Neural cell (in vitro differentiated cells): ENCODE results near the gene PIGP. TPM values are rescaled to one million over a fixed set of nuclear protein-coding genes. Genes with fewer than 3 reads are reported as not detected.

Source experiments
- H2AFZ ChIP-seq: fragments of 200-600, 300-800 bp; sonication (generic), shearing (Covaris generic); 2 replicates; pipeline ENCODE4 v1.6.0; 2014; ENCODE audit warnings: low read depth, mild to moderate bottlenecking, antibody characterized with exemption, low read length, moderate library complexity
- H3F3A ChIP-seq: fragments of 200-600 bp; shearing (Covaris generic); 2 replicates; pipeline ENCODE4 v1.6.1; 2016; ENCODE audit warnings: mild to moderate bottlenecking, moderate library complexity, mixed read lengths, antibody characterized with exemption, low read length; ENCODE audit not compliant: insufficient read depth, poor library complexity, severe bottlenecking
- H3K27ac ChIP-seq: fragments of 200-600, 300-800 bp; sonication (generic), shearing (Covaris generic); 2 replicates; pipeline ENCODE4 v1.5.1; 2014; ENCODE audit warnings: mild to moderate bottlenecking, low read length, moderate library complexity
- H3K27me3 ChIP-seq: fragments of 300-800, 200-600 bp; sonication (generic), shearing (Covaris generic); 2 replicates; pipeline ENCODE4 v1.6.0; 2014; ENCODE audit warnings: mild to moderate bottlenecking, low read depth, low read length, moderate library complexity; ENCODE audit not compliant: insufficient read depth
- H3K36me3 ChIP-seq: fragments of 300-800, 200-600 bp; sonication (generic), shearing (Covaris generic); 2 replicates; pipeline ENCODE4 v1.5.1; 2014; ENCODE audit warnings: mild to moderate bottlenecking, antibody characterized with exemption, low read length, moderate library complexity; ENCODE audit not compliant: insufficient read depth
- H3K4me2 ChIP-seq: fragments of 300-800, 200-600 bp; sonication (generic), shearing (Covaris generic); 2 replicates; pipeline ENCODE4 v1.6.0; 2014; ENCODE audit warnings: mild to moderate bottlenecking, low read length
- H3K4me3 ChIP-seq: fragments of 300-800, 200-600 bp; sonication (generic), shearing (Covaris generic); 2 replicates; pipeline ENCODE4 v1.5.1; 2014; ENCODE audit warnings: mild to moderate bottlenecking, low read length, moderate library complexity
- H3K79me2 ChIP-seq: fragments of 200-600 bp; shearing (Covaris generic); replicated peaks from 2 replicates; pipeline ENCODE4 v1.6.0; 2014; ENCODE audit warnings: mild to moderate bottlenecking, low read length, moderate library complexity; ENCODE audit not compliant: insufficient read depth
- H3K9ac ChIP-seq: fragments of 300-800, 200-600 bp; sonication (generic), shearing (Covaris generic); 2 replicates; pipeline ENCODE4 v1.6.1; 2016; ENCODE audit warnings: mild to moderate bottlenecking, low read length, mixed read lengths
- H3K9me2 ChIP-seq: fragments of 200-600 bp; shearing (Covaris generic); 2 replicates; pipeline ENCODE4 v1.6.1; 2016; ENCODE audit warnings: mild to moderate bottlenecking, low read length, mixed read lengths; ENCODE audit not compliant: insufficient read depth
- H3K9me3 ChIP-seq: fragments of 200-600, 300-800 bp; sonication (generic), shearing (Covaris generic); 2 replicates; pipeline ENCODE4 v1.6.1; 2016; ENCODE audit warnings: mild to moderate bottlenecking, mixed run types, low read length, moderate library complexity, mixed read lengths
- H4K20me1 ChIP-seq: fragments of 200-600 bp; shearing (Covaris generic); 2 replicates; pipeline ENCODE4 v1.6.1; 2016; ENCODE audit warnings: mild to moderate bottlenecking, mixed run types; ENCODE audit not compliant: insufficient read depth
- EP300 ChIP-seq: fragments of 450-650 bp; conservative IDR thresholded peaks from 2 replicates; pipeline ENCODE4 v1.6.1; 2014; ENCODE audit warnings: antibody characterized with exemption, mild to moderate bottlenecking, moderate library complexity; ENCODE audit not compliant: poor library complexity, severe bottlenecking
- EZH2 ChIP-seq: fragments of 200-600, 300-800 bp; shearing (Covaris generic), sonication (generic); IDR thresholded peaks from 2 replicates; pipeline ENCODE4 v1.6.1; 2014; ENCODE audit warnings: antibody characterized with exemption, low read length, borderline replicate concordance, mild to moderate bottlenecking; ENCODE audit not compliant: insufficient read depth, poor library complexity, severe bottlenecking
- MXI1 ChIP-seq: fragments of 450-650 bp; conservative IDR thresholded peaks from 2 replicates; pipeline ENCODE4 v1.6.1; 2014; ENCODE audit warnings: antibody characterized with exemption, mild to moderate bottlenecking; ENCODE audit not compliant: poor library complexity, severe bottlenecking
- POLR2AphosphoS5 ChIP-seq: IDR thresholded peaks from 2 replicates; pipeline ENCODE4 v1.6.1; 2012
- RAD21 ChIP-seq: fragments of 450-650 bp; conservative IDR thresholded peaks from 2 replicates; pipeline ENCODE4 v1.6.1; 2014; ENCODE audit warnings: antibody characterized with exemption, mild to moderate bottlenecking, moderate library complexity
- SMC3 ChIP-seq: fragments of 450-650 bp; conservative IDR thresholded peaks from 2 replicates; pipeline ENCODE4 v1.6.1; 2014; ENCODE audit warnings: antibody characterized with exemption, mild to moderate bottlenecking, moderate library complexity; ENCODE audit not compliant: poor library complexity
- TAF1 ChIP-seq: IDR thresholded peaks from 2 replicates; pipeline ENCODE4 v1.6.1; 2012; ENCODE audit warnings: low read depth
- polyA plus RNA-seq: library from polyadenylated mRNA; depleted of rRNA; stranded (reverse); fragments of >200 nt; gene quantifications from 2 replicates; pipeline ENCODE4 v1.2.3, GENCODE V29; 2014
- TF ChIP-seq, protein P1 (sequence below): IDR thresholded peaks from 2 replicates; pipeline ENCODE4 v1.6.1; 2012; ENCODE audit warnings: borderline replicate concordance
- TF ChIP-seq, protein P2 (sequence below): fragments of 450-650 bp; IDR thresholded peaks from 2 replicates; pipeline ENCODE4 v1.5.1; 2014; ENCODE audit warnings: antibody characterized with exemption, mild to moderate bottlenecking, moderate library complexity; ENCODE audit not compliant: poor library complexity, severe bottlenecking

PIGP gene
- polyA plus RNA-seq, 1 donor from 2014 or later: 38.5 TPM

DNA sequence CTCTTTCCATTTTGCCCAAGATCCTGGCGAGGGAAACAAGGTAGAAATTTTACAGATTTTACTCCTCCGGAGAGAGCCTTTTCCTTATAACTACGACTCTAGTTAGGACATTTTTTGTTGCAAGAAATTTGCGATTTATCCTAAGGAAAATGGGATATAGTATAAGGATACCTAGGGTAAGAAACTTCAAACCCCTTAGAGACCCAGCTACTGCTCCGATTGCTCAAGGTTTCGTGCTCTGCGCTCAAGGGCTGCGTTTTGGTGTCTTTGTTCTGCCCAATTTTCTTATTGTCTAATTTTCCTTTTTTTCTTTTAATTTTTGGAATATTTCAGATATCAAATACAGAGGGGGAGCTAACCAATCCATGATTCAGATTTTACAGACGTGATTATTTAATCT, 1.7 kb upstream of the PIGP start:
- no peaks in the 10 kb centered on the region for H3K9me2 ChIP-seq
- no peaks in the 10 kb centered on the region for H3K9me3 ChIP-seq
- peaks cover 10% of the 10 kb centered on the region for H4K20me1 ChIP-seq
- peak overlapping the region; percentile 89 for H3K4me3 ChIP-seq
- H3K4me2 ChIP-seq: peak overlapping the region; percentile 93
- H3F3A ChIP-seq: peaks cover 11% of the 10 kb centered on the region
- no peak for TF ChIP-seq MXI1
- TF ChIP-seq EP300: no peak
- TF ChIP-seq RAD21: no peak
- no peaks in the 10 kb centered on the region for H3K36me3 ChIP-seq
- H3K27me3 ChIP-seq: no peaks in the 10 kb centered on the region
- peak overlapping the region; percentile 58 for H2AFZ ChIP-seq
- peaks cover 62% of the 10 kb centered on the region for H3K79me2 ChIP-seq
- H3K9ac ChIP-seq: peak overlapping the region; percentile 99
- peak overlapping the region; percentile 99 for H3K27ac ChIP-seq

DNA sequence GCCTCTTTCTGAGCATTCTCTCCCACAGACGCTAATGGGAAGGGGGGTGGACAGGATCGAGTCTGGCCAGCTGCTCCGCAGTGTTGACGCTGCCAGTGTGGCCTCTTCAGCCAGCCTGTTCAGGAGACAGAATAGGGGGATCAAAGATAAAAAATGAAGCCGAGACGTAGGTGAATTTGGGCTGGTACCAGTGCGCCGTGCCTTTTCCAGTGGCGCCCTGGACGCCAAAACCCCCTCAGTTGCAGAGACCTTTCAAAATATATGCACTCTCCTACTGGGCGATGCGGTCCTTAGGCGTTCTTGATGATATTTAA, 1.3 kb upstream of the PIGP start:
- Histone ChIP-seq H3K9ac (peak overlapping the region; percentile 99), H3K27me3 (no peaks in the 10 kb centered on the region), H3K4me2 (peak overlapping the region; percentile 93), H3K36me3 (no peaks in the 10 kb centered on the region), H3F3A (peaks cover 11% of the 10 kb centered on the region), H3K79me2 (peaks cover 58% of the 10 kb centered on the region), H4K20me1 (peaks cover 9% of the 10 kb centered on the region), H2AFZ (peak overlapping the region; percentile 58), H3K27ac (peak overlapping the region; percentile 99), H3K9me2 (no peaks in the 10 kb centered on the region), H3K4me3 (peak overlapping the region; percentile 89), H3K9me3 (no peaks in the 10 kb centered on the region)
- TF ChIP-seq TAF1: peak; percentile 33
- TF ChIP-seq POLR2AphosphoS5: no peak

DNA sequence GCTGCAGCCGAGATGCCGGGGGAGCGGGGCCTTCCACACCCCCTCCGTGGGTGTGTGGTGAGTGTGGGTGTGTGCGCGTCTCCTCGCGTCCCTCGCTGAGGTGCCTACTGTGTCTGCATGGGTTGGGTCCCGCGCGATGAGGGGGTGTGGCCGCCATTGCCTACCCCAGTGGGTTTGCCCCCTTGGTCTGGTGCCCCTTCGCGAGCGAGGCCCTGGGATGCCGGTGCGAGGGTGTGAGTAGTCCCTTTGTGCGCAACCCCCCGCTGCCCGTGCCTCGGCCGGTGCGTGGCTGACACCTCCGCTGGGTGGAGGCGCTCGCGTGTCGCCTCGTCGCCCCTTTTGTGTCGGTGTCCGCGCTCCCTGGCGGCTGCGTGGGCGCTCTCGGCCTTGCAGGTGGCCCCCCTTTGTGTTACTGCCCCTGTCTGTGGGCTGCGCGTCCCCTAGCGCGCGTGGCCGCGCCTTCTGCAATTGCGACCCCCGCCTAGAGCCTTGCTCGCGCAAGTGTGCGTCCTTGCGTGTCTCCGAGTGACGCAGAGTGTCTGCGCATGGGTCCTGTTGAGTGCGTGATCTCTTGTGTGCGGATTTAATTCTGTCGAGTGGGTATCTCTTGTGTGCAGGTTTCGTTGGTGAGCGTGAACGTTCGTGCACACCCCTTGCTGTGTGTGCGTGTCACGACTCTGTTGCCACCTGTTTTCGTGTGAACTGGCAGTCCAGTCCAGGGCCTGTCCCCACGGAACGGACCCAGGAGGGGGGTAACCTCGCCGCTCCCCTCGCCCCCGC, 736 bp upstream of the PIGP start:
- Histone ChIP-seq H3K9me2 (no peaks in the 10 kb centered on the region), H3K4me3 (peak overlapping the region; percentile 89), H3K79me2 (peaks cover 53% of the 10 kb centered on the region), H3K36me3 (no peaks in the 10 kb centered on the region), H3K9me3 (no peaks in the 10 kb centered on the region), H4K20me1 (peaks cover 4% of the 10 kb centered on the region), H3K4me2 (peak overlapping the region; percentile 93), H2AFZ (peak overlapping the region; percentile 58), H3K27me3 (no peaks in the 10 kb centered on the region), H3K9ac (peak overlapping the region; percentile 99), H3K27ac (peak overlapping the region; percentile 99), H3F3A (peaks cover 11% of the 10 kb centered on the region)
- TF ChIP-seq, protein P1, sequence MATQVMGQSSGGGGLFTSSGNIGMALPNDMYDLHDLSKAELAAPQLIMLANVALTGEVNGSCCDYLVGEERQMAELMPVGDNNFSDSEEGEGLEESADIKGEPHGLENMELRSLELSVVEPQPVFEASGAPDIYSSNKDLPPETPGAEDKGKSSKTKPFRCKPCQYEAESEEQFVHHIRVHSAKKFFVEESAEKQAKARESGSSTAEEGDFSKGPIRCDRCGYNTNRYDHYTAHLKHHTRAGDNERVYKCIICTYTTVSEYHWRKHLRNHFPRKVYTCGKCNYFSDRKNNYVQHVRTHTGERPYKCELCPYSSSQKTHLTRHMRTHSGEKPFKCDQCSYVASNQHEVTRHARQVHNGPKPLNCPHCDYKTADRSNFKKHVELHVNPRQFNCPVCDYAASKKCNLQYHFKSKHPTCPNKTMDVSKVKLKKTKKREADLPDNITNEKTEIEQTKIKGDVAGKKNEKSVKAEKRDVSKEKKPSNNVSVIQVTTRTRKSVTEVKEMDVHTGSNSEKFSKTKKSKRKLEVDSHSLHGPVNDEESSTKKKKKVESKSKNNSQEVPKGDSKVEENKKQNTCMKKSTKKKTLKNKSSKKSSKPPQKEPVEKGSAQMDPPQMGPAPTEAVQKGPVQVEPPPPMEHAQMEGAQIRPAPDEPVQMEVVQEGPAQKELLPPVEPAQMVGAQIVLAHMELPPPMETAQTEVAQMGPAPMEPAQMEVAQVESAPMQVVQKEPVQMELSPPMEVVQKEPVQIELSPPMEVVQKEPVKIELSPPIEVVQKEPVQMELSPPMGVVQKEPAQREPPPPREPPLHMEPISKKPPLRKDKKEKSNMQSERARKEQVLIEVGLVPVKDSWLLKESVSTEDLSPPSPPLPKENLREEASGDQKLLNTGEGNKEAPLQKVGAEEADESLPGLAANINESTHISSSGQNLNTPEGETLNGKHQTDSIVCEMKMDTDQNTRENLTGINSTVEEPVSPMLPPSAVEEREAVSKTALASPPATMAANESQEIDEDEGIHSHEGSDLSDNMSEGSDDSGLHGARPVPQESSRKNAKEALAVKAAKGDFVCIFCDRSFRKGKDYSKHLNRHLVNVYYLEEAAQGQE: peak; percentile 41
- TF ChIP-seq POLR2AphosphoS5 (peak; percentile 91), SMC3 (peak; percentile 43), TAF1 (peak; percentile 58), EP300 (peak; percentile 37), EZH2 (no peak), MXI1 (peak; percentile 78), RAD21 (peak; percentile 45)
- TF ChIP-seq, protein P2, sequence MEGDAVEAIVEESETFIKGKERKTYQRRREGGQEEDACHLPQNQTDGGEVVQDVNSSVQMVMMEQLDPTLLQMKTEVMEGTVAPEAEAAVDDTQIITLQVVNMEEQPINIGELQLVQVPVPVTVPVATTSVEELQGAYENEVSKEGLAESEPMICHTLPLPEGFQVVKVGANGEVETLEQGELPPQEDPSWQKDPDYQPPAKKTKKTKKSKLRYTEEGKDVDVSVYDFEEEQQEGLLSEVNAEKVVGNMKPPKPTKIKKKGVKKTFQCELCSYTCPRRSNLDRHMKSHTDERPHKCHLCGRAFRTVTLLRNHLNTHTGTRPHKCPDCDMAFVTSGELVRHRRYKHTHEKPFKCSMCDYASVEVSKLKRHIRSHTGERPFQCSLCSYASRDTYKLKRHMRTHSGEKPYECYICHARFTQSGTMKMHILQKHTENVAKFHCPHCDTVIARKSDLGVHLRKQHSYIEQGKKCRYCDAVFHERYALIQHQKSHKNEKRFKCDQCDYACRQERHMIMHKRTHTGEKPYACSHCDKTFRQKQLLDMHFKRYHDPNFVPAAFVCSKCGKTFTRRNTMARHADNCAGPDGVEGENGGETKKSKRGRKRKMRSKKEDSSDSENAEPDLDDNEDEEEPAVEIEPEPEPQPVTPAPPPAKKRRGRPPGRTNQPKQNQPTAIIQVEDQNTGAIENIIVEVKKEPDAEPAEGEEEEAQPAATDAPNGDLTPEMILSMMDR: peak; percentile 54
